ENCODE measurements around the gene RPRD1A. TPM values are rescaled to one million over a fixed set of nuclear protein-coding genes. Genes with fewer than 3 reads are reported as not detected.
"Not testable (repeated sequence)": the region's sequence is repeated elsewhere in the genome, so short reads cannot be mapped to it uniquely, and the experiment has no call there.

The RPRD1A gene
- total RNA-seq, 1 experiment from 2014 or later = 80.7 TPM

- intact Hi-C loops (cut with micrococcal nuclease); H4K20me1 ChIP-seq (ENCODE audit: insufficient read depth); H3K27me3 ChIP-seq (ENCODE audit: insufficient read depth, low read length); H3K79me2 ChIP-seq (ENCODE audit: insufficient read depth, low read length); BruUV-seq (replicated peaks); H3K27ac ChIP-seq (ENCODE audit: low read depth, low read length); H3K4me1 ChIP-seq (ENCODE audit: control insufficient read depth in 1 of 2, insufficient read depth in 2 of 2, low read length in 2 of 2); DNase-seq (ENCODE audit: low read depth, low spot score); H3K4me3 ChIP-seq (replicated peaks in 1 of 2; ENCODE audit: low read depth in 1 of 2, low read length in 2 of 2); ATAC-seq; RAD21 ChIA-PET (ENCODE audit: low non-redundant PET in 1 of 2, low total read pairs in 2 of 2, uncharacterized antibody in 2 of 2, unreplicated experiment in 2 of 2); H2AFZ ChIP-seq (ENCODE audit: low read depth, low read length, poor library complexity, severe bottlenecking); H3K9me2 ChIP-seq (ENCODE audit: insufficient read depth); H3K9ac ChIP-seq (ENCODE audit: low read length); POLR2A ChIA-PET; CTCF ChIA-PET; H3K4me2 ChIP-seq (ENCODE audit: low read length); H3K9me3 ChIP-seq (ENCODE audit: control insufficient read depth in 1 of 2, insufficient read depth in 1 of 2, low read depth in 1 of 2, low read length in 2 of 2): not testable (repeated sequence)
- H3K36me3 ChIP-seq (ENCODE audit: control insufficient read depth in 1 of 2, insufficient read depth in 2 of 2, low read length in 2 of 2) = peaks cover 29 to 46% of the 10 kb centered on the region in 2 experiments
Measured at GRCh38 chr18:36116771-36117170, 49.4 kb upstream of the RPRD1A start.

- Histone ChIP-seq H2AFZ (ENCODE audit: low read depth, low read length, poor library complexity, severe bottlenecking) (no peak overlapping the region), H3K9ac (ENCODE audit: low read length) (no peak overlapping the region), H3K27ac (ENCODE audit: low read depth, low read length) (no peak overlapping the region), H3K9me2 (ENCODE audit: insufficient read depth) (no peaks in the 10 kb centered on the region), H3K79me2 (ENCODE audit: insufficient read depth, low read length) (no peaks in the 10 kb centered on the region), H3K4me2 (ENCODE audit: low read length) (no peak overlapping the region), H3K36me3 (ENCODE audit: control insufficient read depth in 1 of 2, insufficient read depth in 2 of 2, low read length in 2 of 2) (peaks cover 38 to 40% of the 10 kb centered on the region in 2 experiments), H3K4me1 (ENCODE audit: control insufficient read depth in 1 of 2, insufficient read depth in 2 of 2, low read length in 2 of 2) (no peaks in the 10 kb centered on the region), H3K27me3 (ENCODE audit: insufficient read depth, low read length) (no peaks in the 10 kb centered on the region), H4K20me1 (ENCODE audit: insufficient read depth) (no peaks in the 10 kb centered on the region), H3K9me3 (ENCODE audit: control insufficient read depth in 1 of 2, insufficient read depth in 1 of 2, low read depth in 1 of 2, low read length in 2 of 2) (no peaks in the 10 kb centered on the region), H3K4me3 (replicated peaks in 1 of 2; ENCODE audit: low read depth in 1 of 2, low read length in 2 of 2) (no peak overlapping the region)
- POLR2A ChIA-PET = no interaction called here
- CTCF ChIA-PET = no interaction called here
- BruUV-seq (replicated peaks) = no TSS peak
- RAD21 ChIA-PET (ENCODE audit: low non-redundant PET in 1 of 2, low total read pairs in 2 of 2, uncharacterized antibody in 2 of 2, unreplicated experiment in 2 of 2) = no interaction called here
- ATAC-seq (no peak), DNase-seq (ENCODE audit: low read depth, low spot score) (no peak)
- intact Hi-C loops (cut with micrococcal nuclease) = no loop called here
- no peak for TF ChIP-seq ZFX (IDR thresholded peaks at IDR 0.05)
- TF ChIP-seq TCF7L2 (IDR thresholded peaks at IDR 0.05; ENCODE audit: borderline replicate concordance, extremely low read depth, insufficient read depth, insufficient read length) = no peak
- no peak for TF ChIP-seq SIN3A (IDR thresholded peaks at IDR 0.05; ENCODE audit: low read depth)
- TF ChIP-seq REST (IDR thresholded peaks at IDR 0.05; ENCODE audit: low read depth) = no peak
- TF ChIP-seq SP1 (IDR thresholded peaks at IDR 0.05; ENCODE audit: low read depth) = no peak
- TF ChIP-seq EZH2phosphoT487 (IDR thresholded peaks at IDR 0.05; ENCODE audit: borderline replicate concordance) = no peak
- TF ChIP-seq POLR2AphosphoS5 (IDR thresholded peaks at IDR 0.05; ENCODE audit: low read depth, low read length) = no peak
- no peak for TF ChIP-seq SRF (IDR thresholded peaks at IDR 0.05; ENCODE audit: low read depth)
- TF ChIP-seq YY1 (IDR thresholded peaks at IDR 0.05; ENCODE audit: extremely low read depth, insufficient replicate concordance, low read depth, low read length) = no peak
- no peak for TF ChIP-seq MAX (IDR thresholded peaks at IDR 0.05)
- no peak for TF ChIP-seq CBX3 (IDR thresholded peaks at IDR 0.05; ENCODE audit: low read depth)
- TF ChIP-seq ZNF274 (IDR thresholded peaks at IDR 0.05; ENCODE audit: low read depth, low read length) = no peak
- TF ChIP-seq JUND (IDR thresholded peaks at IDR 0.05) = no peak
- no peak for TF ChIP-seq CTCF (IDR thresholded peaks at IDR 0.05 in 2 of 3, conservative IDR thresholded peaks at IDR 0.05 in 1 of 3; ENCODE audit: borderline replicate concordance in 1 of 3, insufficient read depth in 1 of 3, low read depth in 2 of 3, low read length in 2 of 3)
- TF ChIP-seq EZH2 (IDR thresholded peaks at IDR 0.05) = no peak
- TF ChIP-seq CEBPB (IDR thresholded peaks at IDR 0.05; ENCODE audit: low read depth) = no peak
- no peak for TF ChIP-seq POLR2A (IDR thresholded peaks at IDR 0.05; ENCODE audit: borderline replicate concordance, extremely low read depth, insufficient read depth, insufficient read length)
- no peak for TF ChIP-seq ELF1 (IDR thresholded peaks at IDR 0.05; ENCODE audit: borderline replicate concordance, low read depth)
Measured at GRCh38 chr18:36114738-36115137, 47.4 kb upstream of the RPRD1A start.

All from HCT116 (cell line).